Measurements from ENCODE around the gene CYP26B1.
A peak's percentile ranks its signal among the peaks of the same experiment; 100 is the strongest.

Gene CYP26B1

GRCh38 chr2:72115110-72116080 is 32.3 kb downstream of the CYP26B1 start:
- DNase-seq (ENCODE audit: low read depth in 1 of 2, low spot score in 1 of 2): peak; percentile 68 to 76
- in situ Hi-C loops (cut with HindIII; ENCODE audit: low pct_unique_long_range_greater_than_20kb, low sequenced_read_pairs): no loop called here
- TF ChIP-seq JUND (IDR thresholded peaks at IDR 0.05; ENCODE audit: low read depth): no peak

- TF ChIP-seq JUND (IDR thresholded peaks at IDR 0.05; ENCODE audit: low read depth): no peak
- DNase-seq (ENCODE audit: low read depth in 1 of 2, low spot score in 1 of 2): no peak
- in situ Hi-C loops (cut with HindIII; ENCODE audit: low pct_unique_long_range_greater_than_20kb, low sequenced_read_pairs): no loop called here
Observed at GRCh38 chr2:72114693-72115051, 33.0 kb downstream of the CYP26B1 start.

DNA sequence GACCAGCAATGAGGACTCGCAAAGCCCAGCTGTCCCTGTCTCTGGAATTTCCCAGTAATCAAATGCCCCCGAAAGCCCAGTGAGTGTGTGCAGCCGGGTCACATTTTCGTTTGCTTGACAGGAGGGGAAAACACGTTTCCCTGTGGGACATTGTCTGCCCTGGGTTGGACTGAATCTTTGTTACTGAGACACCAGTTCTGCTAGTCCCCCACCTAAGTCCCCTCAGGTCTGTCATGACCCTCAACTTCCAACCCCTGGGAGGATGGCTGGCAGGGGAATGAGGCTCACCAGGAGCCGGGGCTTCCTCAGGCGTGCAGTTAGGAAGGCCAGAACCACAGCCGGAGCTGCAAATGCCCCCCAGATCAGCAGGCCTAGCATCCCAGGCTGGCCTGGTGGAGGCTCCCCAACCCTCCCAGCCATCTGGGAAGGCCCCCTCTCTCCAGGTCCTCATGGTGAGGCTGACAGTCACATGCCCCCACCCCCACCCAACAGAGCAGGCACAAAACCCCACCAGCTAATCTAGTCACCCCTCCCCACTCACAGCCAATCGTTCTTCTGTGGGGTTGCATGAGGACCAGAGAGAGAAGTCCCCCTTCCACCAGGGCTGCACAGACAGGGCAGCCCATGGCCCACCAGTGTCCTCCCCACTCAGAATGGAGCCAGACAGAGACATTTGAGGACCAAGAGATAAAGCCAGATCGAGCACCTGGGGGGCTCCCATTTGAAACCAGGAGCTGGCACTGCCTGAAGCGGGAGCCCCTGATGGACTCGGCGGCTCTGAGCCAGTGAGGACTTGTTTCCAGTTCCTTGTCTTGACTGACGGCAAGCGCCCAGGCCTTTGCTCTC is 33.6 kb downstream of the CYP26B1 start:
- TF ChIP-seq JUND (IDR thresholded peaks at IDR 0.05; ENCODE audit: low read depth): no peak
- in situ Hi-C loops (cut with HindIII; ENCODE audit: low pct_unique_long_range_greater_than_20kb, low sequenced_read_pairs): no loop called here
- DNase-seq (ENCODE audit: low read depth in 1 of 2, low spot score in 1 of 2): no peak

DNA sequence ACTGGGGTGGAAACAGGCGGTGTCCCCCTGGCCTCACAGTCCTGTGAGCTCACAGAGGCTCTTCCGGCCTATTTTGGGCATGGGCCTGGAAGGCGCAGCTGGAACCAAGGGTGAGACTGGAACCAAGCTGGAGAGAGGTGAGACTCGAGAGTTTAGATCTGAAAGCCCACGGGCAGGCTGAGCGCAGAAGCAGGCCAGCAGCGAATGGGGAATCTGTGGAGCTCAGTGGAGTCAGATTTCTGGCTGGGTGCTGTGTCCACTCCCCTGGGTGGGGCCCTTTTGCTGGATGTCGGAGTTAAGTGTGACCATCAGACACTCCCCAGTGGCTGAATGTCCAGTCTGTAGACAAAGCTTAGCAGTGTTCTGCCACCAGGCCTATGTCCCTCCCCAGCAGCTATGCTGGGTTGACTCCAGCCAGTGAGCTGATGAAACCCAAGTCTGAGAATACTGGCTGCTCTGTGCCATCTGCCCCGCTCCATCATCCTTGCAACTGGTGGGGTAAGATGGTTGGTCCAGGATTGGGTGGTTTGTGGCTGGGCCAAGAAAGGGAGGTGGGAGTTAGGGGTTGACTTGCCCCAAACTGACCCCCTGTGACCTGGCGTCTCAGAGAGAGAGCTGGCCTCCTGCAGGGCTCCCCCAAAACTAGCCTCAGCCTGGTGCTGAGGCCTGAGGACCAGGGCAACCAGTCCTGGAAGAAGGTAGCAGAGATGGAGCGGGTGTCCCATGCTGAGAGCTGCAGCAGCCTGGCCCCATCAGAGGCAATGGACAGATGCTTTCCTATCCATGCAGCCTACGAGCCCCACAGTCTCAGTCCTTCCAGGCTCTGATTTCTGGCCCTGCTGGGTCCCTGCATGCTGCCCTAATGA is 34.4 kb downstream of the CYP26B1 start:
- no peak for DNase-seq (ENCODE audit: low read depth in 1 of 2, low spot score in 1 of 2)
- no peak for TF ChIP-seq JUND (IDR thresholded peaks at IDR 0.05; ENCODE audit: low read depth)
- in situ Hi-C loops (cut with HindIII; ENCODE audit: low pct_unique_long_range_greater_than_20kb, low sequenced_read_pairs): no loop called here

- no peak for DNase-seq (ENCODE audit: low read depth in 1 of 2, low spot score in 1 of 2)
- TF ChIP-seq JUND (IDR thresholded peaks at IDR 0.05; ENCODE audit: low read depth): no peak
- in situ Hi-C loops (cut with HindIII; ENCODE audit: low pct_unique_long_range_greater_than_20kb, low sequenced_read_pairs): no loop called here
Observed at GRCh38 chr2:72112401-72112800, 35.3 kb downstream of the CYP26B1 start.

DNA sequence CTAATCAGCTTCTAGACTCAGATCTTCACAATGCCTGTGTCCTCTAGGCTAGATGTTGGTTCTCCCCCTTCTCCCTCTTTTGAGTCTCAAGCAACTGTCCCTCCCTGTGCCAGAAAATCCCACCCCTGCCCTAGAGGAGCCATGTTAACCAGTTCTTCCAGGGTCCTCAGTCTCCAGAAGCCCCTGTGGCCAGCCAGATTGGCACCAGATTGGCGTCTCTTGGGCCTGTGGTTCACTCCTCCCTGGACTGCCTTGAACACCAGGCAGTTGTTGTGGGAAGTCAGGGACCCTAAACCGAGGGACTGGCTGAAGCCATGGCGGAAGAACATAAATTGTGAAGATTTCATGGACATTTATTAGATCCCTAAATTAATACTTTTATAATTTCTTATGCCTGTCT is 36.6 kb downstream of the CYP26B1 start:
- no peak for TF ChIP-seq JUND (IDR thresholded peaks at IDR 0.05; ENCODE audit: low read depth)
- in situ Hi-C loops (cut with HindIII; ENCODE audit: low pct_unique_long_range_greater_than_20kb, low sequenced_read_pairs): no loop called here
- no peak for DNase-seq (ENCODE audit: low read depth in 1 of 2, low spot score in 1 of 2)

DNA sequence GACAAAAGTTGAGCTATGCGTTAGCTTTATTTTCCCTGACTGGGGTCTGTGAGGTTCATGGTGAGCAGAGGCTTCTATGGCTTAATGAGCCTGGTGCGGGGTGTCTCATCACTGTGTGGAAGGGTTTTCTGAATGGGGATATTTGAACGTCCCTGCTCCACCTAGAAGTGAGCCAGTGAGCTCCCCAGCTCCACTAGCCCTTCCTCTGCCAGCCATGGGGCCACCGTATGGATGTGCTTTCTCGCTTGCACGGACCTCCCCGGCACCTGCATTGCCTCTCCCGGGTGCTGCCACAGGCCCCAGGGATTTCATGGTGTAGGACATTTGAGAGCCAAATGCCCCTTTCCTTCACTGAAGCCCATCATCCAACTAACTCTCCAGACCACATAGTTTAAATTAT is 37.8 kb downstream of the CYP26B1 start:
- DNase-seq (ENCODE audit: low read depth in 1 of 2, low spot score in 1 of 2): no peak
- in situ Hi-C loops (cut with HindIII; ENCODE audit: low pct_unique_long_range_greater_than_20kb, low sequenced_read_pairs): no loop called here
- no peak for TF ChIP-seq JUND (IDR thresholded peaks at IDR 0.05; ENCODE audit: low read depth)

GRCh38 chr2:72109291-72109690 is 38.4 kb downstream of the CYP26B1 start:
- TF ChIP-seq JUND (IDR thresholded peaks at IDR 0.05; ENCODE audit: low read depth): no peak
- in situ Hi-C loops (cut with HindIII; ENCODE audit: low pct_unique_long_range_greater_than_20kb, low sequenced_read_pairs): no loop called here
- no peak for DNase-seq (ENCODE audit: low read depth in 1 of 2, low spot score in 1 of 2)

DNA sequence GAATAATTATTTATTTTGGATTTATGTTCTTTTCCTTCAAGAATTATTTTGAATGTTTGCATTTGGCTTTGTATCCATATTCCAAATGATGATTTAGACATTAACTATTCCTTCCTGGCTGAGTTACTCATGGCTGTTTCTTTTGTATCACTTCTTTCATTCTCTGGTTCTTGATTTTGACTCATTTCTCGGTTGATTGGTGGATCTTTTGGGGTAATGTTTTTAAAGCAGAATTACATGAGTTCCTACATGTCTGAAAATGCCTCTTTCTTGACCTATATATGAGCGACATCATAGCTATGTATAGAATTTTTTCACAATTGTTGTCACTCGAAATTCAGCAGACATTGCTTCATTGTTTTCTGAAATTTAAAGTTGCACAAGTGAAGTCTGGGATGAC is 39.5 kb downstream of the CYP26B1 start:
- TF ChIP-seq JUND (IDR thresholded peaks at IDR 0.05; ENCODE audit: low read depth): no peak
- no peak for DNase-seq (ENCODE audit: low read depth in 1 of 2, low spot score in 1 of 2)
- in situ Hi-C loops (cut with HindIII; ENCODE audit: low pct_unique_long_range_greater_than_20kb, low sequenced_read_pairs): no loop called here

DNA sequence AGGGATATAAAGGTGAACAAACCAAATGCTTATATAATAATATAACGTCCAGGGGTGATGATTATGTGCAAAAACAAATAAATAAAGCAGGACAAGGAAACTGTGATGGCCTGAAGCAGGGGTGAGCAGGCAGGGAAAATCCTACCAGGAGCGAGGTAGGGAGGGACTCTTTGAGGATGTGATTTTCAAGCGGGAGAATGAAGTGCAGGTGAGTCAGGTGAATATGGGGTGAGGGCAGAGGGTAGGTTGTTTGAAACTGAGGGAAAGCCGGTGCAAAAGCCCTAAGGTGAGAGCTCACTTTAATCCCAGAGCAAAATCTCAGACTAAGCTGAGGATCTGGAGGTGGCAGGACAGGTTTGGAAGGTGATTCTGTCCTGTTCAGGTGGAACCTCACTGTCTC is 40.7 kb downstream of the CYP26B1 start:
- in situ Hi-C loops (cut with HindIII; ENCODE audit: low pct_unique_long_range_greater_than_20kb, low sequenced_read_pairs): no loop called here
- DNase-seq (ENCODE audit: low read depth in 1 of 2, low spot score in 1 of 2): no peak
- TF ChIP-seq JUND (IDR thresholded peaks at IDR 0.05; ENCODE audit: low read depth): no peak

GRCh38 chr2:72104821-72105588 is 42.7 kb downstream of the CYP26B1 start:
- in situ Hi-C loops (cut with HindIII; ENCODE audit: low pct_unique_long_range_greater_than_20kb, low sequenced_read_pairs): no loop called here
- no peak for TF ChIP-seq JUND (IDR thresholded peaks at IDR 0.05; ENCODE audit: low read depth)
- DNase-seq (ENCODE audit: low read depth in 1 of 2, low spot score in 1 of 2): no peak

GRCh38 chr2:72103690-72104089 is 44.0 kb downstream of the CYP26B1 start:
- in situ Hi-C loops (cut with HindIII; ENCODE audit: low pct_unique_long_range_greater_than_20kb, low sequenced_read_pairs): no loop called here
- no peak for DNase-seq (ENCODE audit: low read depth in 1 of 2, low spot score in 1 of 2)
- TF ChIP-seq JUND (IDR thresholded peaks at IDR 0.05; ENCODE audit: low read depth): no peak

Measured in T47D (cell line).